Hindlimb muscle (tissue), 1 donor: ENCODE data around the gene GPX3. TPM values are rescaled to one million over a fixed set of nuclear protein-coding genes. Genes with fewer than 3 reads are reported as not detected.
A peak's percentile ranks its signal among the peaks of the same experiment; 100 is the strongest.

Experiments used
- DNase-seq: peaks from one replicate; pipeline ENCODE4 v3.0.0-alpha.2; 2013
- polyA plus RNA-seq: library from polyadenylated mRNA; unstranded; fragments of 120-200 nt; gene quantifications from one replicate; pipeline ENCODE4 v1.2.1, GENCODE V29; 2013; ENCODE audit not compliant: insufficient read length

GPX3 gene
- polyA plus RNA-seq, 1 donor: 64.9 TPM

DNA sequence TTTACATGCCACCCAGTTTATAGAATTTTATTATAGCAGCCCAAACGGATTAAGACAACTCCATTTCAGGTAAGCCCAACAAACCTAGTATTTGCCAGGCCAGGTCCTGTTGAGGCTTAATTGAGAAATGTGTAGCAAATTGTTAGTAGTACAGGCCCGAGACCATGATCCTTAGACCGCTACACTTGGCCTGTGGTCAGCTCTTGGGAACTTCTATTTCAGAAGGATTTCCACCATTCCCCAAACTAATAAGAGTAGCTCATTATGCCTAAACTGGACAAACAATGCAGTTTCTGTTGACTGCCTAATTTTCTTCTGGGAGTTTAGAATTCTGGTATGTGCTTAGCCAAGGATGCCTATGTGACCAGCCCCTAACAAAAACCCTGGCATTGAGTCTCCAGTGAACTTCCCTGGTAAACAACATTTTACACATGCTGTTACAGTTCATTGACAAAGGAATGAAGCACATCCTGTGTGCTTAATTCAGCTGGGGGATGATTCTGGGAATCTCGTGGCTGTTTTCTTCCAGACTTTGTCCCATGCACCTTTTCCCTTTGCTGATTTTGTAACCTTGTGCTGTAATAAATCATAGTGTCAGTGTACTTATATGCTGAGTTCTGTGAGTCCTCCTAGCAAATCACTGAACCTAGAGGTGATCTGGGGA, 5.6 kb upstream of the GPX3 start:
- DNase-seq: no peak

DNA sequence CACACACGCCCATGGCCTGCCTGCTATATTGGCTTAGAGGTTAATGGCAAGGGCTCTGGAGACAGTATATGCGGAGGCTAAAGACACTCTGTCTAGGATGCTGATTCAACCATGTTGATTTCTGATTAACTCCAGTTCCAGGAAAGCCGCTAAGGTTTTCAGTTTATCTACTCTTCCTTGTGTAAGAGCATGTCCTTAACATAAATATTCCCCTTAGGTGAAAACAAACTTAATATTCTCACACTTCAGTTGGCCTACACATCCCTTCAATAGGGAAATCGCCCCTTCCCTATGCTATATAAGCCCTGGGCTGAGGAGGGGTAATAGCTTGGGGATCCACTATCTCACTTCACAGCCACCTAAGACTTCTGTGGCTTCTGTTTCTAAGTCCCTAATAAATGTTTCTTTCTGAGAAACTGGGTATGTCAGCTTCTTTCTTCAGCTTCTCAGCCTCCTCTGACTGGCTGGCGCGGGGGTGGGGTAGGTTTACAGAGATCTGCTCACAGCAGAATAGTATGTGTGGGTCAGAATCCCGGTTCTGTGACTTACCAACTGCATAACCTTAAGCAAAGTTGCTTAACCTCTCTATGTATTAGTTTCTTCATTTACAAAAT, 4.3 kb upstream of the GPX3 start:
- DNase-seq: no peak

DNA sequence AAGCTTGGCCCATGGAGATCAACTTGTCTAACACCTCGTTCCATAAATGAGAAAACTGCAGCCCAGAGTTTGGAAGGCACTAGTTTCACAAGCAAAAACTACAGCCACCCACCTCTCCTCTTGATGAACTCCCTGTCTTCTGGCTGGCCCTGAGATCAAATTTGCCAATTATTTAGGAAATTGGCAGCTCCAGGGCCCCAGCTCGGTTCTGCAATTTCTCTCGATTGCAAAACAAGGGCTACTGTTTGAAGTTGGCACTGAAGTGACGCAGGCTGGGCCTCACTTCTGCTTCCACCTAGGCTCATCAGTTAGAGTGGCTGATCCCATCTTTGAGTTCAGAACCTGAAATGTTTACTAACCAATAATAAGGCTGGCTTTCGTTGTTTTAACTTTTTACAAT, 3.7 kb upstream of the GPX3 start:
- DNase-seq: no peak

DNA sequence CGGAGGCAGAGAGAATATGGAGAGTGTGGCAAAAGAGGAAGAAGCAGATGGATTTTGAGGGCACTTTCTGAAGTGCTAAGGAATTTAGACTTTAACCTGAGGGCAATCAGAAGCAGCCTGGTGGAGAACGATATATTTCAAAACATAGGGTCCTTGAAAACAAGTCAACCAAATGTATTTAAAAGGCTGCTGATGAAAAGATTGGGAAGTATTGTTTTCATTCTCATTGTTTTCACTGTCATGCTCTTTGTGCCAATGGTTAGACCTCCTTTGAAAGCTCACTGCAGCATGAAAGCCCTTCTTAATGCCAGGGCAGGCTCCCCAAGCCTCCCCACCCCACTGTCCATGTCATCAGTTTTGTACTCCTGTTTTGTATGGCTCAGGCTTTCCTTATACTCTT, 2.5 kb upstream of the GPX3 start:
- DNase-seq: no peak

DNA sequence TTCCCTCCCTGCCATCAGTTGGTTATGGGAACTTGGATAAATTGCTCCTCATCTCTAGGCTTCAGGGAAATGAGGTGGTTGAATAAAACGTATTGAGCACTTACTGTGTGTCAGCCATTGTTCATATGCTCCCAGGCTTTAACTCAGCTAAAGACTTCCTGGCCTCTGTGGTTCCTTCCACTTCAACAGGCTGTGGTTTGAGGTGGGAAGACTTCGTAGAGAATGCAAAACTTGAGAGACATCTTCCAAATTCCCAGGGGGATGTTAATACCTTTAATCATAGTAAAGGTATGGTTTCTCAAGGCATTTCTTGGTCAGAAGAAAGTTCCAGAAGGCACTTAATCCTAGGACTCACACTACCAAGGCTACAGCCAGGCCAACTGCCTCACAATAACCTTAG, 1.5 kb upstream of the GPX3 start:
- no peak for DNase-seq

DNA sequence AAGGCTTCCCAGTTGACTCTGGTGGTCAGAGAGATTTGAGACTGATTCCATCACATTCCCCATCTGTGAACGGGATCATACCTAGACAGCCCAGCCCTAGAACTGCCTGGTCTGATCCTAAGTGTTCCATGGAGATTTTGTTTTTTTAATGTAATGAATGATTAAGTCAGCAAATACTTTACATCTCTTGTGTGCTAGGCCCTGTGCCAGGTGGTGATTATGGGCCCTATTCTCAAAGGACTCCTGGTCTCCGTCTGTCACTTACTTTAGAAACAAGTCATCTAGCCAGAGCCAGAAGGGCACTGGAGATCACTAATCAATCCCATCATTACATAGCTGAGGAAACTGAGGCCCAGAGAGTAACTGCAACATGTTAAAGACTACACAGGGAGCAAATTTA, 1.1 kb upstream of the GPX3 start:
- no peak for DNase-seq

DNA sequence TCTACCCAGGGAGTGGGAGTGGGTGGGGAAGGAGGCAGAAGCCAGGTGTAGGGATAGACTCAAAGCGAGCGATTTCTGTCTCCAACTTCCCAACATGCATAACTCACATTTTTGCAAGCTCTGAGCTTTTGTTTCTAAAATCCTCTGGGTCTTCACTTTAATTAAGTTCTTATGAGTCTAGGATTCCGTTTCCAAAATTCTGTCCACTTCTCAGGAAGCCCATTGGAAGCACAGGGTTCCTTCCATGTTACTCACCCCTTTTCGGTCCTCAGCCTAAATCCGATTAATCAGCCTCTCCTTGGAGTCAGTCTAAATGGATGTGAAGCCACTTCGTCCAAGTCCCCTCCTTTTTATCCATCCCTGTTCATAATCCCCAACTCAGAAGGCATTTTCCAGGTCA, 1.4 kb downstream of the GPX3 start:
- no peak for DNase-seq

DNA sequence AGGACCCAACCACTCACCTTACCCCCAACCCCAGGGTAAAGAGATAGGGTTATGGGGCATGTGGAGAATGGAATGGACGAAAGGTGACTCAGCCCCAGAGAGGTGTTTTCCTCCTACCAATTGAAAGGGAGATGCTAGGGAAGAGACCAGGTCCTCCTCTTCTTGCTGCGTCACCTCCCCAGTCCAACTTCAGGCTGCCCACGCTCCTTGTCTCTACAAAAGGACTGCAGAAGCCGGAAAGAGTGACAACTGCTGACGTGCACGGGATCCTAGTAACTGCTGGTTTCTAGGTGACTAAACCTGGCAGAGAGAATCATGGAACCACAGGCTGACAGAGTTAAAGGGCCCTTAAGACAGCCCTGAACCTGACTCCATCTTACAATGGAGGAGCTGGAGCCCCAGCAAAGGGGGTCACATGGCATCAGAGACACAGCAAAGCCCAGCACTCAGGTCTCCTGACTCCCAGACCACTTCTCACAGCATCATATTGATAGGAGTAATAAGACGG, 2.2 kb downstream of the GPX3 start:
- DNase-seq: no peak

DNA sequence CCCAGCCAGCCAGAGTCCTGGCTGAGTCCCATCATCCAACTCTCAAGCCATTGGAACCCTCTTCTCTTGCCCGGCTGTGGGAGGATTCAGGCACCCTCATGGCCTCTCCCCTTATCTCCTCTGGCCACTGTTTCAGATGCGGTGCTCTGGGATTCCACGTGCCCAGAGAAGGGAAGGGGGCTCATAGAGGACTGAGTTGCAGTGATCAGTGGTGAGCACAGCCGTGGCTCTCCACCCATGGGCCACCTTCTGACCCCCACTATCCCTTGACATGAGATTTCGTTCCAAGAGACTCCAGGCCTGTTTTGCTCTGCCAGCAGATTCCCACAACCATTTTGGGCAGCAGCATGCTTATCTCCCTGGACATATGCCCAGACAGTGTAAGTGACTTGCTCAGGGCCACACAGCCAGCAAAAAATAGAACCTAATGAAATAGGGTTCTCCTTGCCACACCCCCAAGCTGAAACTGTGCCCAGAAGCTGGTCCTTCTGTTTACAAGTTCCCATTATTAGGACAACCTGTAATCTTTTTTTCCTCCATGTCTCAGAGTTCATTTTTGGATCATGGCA, 2.7 kb downstream of the GPX3 start:
- no peak for DNase-seq

DNA sequence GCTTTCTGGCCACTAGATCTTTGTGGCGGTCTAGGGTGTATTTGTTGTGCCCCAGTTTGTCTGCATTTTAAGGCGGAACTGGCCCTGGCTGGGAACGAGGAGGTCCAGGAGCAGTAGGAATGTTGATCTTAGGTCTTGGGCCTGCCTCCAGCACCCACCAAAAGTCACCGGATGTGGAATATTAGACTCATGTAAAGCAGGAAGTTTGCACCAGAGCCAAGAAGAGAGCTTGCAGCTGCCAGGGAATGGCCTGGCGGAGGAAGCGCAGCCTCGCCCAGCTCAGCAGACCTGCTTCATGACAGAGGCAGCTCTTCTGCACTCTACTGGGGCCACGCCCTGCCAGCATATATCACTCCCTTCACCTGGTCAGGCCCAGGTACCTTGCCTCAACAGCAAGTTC, 3.3 kb downstream of the GPX3 start:
- no peak for DNase-seq

DNA sequence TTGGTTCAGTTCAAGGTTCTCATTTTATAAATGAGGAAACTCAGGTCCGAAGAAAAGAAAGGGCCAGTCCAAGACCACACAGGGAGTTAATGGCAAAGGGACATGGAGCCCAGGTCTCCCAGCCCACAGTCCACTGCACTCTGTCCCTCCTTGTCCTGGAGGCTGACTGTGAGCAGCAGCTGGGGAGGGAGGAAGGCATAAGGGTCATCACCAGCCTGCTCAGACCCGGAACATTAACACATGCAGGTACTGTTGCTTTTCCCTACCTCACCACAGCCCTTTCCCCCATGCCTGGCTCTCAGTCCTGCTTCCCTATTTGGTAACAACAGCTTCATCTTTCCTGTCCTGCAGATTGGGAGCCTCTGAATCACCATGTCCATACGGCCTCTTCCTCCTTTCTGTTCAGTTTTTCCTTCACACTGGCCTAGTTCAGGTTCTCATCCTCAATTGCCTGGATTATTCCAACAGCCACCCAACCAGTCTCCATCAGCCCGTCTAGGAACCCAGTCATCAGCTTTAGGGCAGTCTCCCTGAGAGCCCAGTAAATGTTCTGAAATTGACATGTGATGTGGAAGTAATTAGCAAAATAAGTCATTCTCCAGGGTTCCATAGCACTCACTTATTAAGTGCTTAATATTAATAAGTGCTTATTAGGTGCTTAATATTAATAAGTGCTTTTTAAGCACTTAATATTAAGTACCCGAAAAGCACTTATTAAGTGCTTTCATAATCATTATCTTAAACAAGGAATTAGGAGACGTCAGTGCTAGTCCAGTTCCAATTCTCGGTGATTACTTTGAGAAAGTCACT, 4.3 kb downstream of the GPX3 start:
- no peak for DNase-seq

DNA sequence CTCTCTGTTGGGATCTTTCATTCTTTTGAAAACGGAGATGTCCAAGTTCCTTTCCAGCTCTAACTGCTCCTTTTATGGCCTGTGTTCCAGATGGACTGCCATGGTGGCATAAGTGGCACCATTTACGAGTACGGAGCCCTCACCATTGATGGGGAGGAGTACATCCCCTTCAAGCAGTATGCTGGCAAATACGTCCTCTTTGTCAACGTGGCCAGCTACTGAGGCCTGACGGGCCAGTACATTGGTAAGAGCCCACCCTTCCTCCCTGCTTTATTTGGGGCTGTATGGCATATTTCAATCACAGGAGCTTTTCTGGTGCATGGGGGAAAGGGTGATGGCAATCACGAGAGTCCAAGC, 4.8 kb downstream of the GPX3 start:
- DNase-seq: no peak

DNA sequence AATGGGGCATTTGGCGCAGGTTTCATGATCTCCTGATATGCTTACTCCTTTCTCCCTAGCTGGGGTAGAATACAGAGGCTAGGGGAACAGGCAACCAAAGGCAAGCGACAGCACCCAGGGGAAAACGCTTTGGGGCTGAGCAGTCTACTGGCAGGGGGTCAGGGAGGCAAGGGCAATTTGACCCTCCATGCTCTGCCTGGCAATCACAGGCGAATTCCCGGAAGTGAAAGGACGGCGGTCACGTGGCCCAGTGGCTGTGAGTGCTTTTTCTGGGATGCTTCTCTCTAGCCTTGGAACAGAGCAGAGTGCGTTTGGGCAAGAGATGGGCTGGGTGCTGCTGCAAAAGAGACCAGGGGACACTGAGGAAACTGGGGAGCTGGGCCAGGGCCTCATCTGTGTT, 5.7 kb downstream of the GPX3 start:
- no peak for DNase-seq

DNA sequence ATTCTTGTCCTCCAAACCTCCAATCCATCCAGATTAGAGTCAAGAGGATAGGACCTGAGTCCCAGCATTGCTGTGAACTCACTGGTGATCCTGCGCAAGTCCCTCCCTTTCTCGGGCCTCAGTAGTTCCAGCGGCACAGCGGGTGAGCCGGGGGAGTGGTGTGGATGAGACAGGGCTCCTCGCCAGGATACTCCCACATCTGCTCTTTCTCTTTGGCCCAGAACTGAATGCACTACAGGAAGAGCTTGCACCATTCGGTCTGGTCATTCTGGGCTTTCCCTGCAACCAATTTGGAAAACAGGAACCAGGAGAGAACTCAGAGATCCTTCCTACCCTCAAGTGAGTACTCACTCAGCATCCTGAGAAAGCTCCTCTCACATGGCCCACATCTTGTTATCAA, 6.3 kb downstream of the GPX3 start:
- no peak for DNase-seq

DNA sequence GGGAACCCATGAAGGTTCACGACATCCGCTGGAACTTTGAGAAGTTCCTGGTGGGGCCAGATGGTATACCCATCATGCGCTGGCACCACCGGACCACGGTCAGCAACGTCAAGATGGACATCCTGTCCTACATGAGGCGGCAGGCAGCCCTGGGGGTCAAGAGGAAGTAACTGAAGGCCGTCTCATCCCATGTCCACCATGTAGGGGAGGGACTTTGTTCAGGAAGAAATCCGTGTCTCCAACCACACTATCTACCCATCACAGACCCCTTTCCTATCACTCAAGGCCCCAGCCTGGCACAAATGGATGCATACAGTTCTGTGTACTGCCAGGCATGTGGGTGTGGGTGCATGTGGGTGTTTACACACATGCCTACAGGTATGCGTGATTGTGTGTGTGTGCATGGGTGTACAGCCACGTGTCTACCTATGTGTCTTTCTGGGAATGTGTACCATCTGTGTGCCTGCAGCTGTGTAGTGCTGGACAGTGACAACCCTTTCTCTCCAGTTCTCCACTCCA, 7.6 kb downstream of the GPX3 start:
- DNase-seq: no peak

DNA sequence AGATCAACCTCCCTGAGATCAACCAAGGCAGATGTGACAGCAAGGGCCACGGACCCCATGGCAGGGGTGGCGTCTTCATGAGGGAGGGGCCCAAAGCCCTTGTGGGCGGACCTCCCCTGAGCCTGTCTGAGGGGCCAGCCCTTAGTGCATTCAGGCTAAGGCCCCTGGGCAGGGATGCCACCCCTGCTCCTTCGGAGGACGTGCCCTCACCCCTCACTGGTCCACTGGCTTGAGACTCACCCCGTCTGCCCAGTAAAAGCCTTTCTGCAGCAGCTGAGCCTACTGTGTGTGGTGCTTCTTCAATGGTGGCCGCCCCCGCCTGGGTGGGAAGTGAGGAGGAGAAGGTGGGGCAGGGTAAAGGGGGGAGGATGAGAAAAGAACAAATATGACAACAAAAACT, 8.3 kb downstream of the GPX3 start:
- DNase-seq: no peak

DNA sequence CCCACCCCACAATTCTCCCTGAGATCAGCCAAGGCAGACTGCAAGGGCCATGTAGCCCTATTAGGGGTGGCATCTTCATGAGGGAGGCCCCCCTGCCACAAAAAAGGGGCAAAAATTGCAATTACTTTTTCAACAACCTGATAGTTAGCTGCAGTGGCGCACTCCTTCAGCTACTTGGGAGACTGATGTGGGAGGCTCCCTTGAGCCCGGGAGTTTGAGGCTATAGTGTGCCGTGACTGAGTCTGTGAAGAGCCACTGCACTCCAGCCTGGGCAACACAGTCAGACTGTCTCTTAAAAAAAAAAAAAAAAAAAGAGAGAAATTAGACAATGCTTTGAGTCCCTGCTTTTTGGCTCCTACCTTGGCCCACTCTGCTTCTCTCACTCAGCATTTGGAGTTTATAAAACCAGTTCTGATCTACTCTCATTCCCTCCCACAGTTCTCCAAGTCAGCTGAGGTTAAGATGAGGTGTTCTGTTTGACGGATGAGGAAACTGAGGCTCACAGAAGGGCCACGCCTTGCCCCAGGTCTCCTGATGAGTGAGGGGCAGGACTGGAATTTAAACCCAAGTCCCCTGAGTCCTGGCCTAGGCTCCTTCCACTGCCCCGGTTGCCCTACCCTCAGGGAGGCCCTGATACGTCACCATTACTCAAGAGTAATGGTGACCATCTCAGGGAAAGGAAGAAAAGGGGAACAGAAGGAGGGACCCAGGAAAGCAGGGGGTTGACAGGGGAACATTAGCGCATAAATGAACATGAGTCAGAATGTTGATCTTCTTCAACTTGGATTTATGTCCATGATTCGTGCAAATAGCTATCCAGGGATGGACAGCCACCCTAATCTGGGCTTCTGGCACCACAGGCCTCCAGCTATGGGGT, 9.0 kb downstream of the GPX3 start:
- DNase-seq: no peak

DNA sequence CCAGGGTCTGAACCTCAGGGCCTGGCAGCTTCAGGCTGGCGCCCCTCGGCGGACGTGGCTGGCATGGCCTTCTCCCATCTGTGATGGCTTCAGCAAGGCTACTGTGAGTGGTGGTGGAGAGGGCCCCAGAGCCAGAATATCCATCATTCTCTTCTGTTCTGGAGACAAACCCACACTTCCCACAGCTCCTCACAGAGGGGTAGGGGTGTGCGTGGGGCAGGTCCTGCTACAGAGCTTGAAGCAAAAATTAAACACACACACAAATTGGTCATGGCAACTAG, 9.6 kb downstream of the GPX3 start:
- DNase-seq: no peak

DNA sequence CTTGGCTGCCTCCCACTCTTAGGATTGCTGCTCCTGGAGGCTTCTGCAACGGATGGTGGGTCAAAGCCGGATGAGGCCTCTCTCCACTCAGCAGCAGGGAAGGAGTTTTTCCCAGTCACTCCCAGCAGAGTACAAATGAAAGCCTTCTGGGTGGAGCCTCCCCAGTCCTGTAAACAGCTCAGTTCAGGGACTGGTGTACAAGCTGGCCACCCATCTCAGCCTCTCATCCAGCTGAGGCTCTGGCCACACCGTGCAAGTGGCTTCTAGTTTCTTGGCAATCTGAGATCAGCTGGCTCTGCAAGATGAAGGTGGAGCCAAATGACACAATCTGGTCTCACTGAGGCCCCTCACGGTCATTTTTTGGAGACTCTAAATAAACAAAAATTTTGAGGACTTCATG, 10.0 kb downstream of the GPX3 start:
- DNase-seq: peak; percentile 66

DNA sequence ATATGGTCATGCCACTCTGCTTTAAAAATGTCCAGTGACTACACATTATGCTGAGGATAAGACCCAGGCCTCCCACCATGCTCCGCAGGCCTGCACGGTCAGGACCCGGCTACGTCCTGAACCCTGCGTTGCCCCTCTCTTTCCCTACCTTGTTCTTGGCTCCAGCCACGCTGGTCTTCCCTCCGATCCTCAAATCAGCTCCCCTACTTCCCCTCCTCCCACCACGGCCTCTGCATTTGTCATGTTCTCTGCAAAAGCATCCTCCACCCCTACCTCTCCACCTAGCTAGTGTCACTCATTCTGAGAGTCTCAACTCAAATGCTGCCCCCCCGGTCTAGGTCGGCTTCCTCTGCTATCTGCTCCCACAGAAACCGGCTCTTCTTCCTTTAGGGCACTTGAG, 11.2 kb downstream of the GPX3 start:
- DNase-seq: no peak

DNA sequence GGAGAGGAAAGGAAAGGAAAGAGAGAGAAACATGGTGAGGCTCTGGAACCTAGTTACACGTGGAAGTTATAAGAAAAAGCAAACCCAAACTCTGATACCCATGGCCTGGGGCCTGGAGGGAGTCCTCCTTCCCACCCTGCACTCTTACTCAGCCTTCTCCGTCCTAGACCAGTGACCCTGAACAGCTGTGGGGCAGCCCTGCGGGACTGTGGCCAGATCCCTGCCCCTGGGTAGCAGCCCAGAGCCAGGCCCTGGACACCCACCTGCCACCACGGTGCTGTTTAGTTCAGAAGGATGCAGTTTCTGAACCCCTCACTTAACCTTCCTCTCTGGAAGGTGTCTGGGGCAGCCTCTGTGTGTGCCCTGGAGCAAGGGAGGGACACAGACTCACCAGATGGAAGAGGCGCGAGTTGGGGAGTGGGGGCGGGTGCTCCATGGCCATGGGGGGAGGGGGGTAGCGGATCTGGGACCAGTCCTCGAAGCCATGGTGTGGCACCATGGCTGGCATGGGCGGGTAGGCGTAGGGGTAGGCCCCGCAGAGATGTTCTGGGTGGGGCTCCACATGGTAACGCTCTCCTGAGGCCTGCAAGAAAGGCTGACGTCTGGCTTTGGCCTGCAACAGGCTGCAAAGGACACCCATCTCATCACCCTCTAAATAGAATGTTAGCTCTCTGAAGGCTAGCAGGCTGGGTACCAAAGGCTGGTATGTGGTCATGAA, 13.0 kb downstream of the GPX3 start:
- DNase-seq: no peak
